Ascending aorta (tissue), 2 donors: ENCODE measurements around the gene RAD51B. TPM values are rescaled to one million over a fixed set of nuclear protein-coding genes. Genes with fewer than 3 reads are reported as not detected.

Experiments
- DNase-seq, 2 donors: peaks; one replicate each; pipeline ENCODE4 v3.0.0-alpha.2; 2019; ENCODE audit warnings: low spot score in 2 of 2
- H3K27ac ChIP-seq, 2 donors: fragments of 200-600 bp; sonication (generic); one replicate each; pipeline ENCODE4 v1.5.1; 2016 to 2017; ENCODE audit warnings: mild to moderate bottlenecking in 1 of 2
- H3K27me3 ChIP-seq: fragments of 200-600 bp; sonication (generic); one replicate; pipeline ENCODE4 v1.5.1; 2017
- H3K36me3 ChIP-seq, 2 donors: fragments of 200-600 bp; sonication (generic); one replicate each; pipeline ENCODE4 v1.5.1; 2016
- H3K4me1 ChIP-seq, 2 donors: fragments of 200-600 bp; sonication (generic); one replicate each; pipeline ENCODE4 v1.5.1; 2016 to 2017; ENCODE audit warnings: mild to moderate bottlenecking in 1 of 2
- H3K4me3 ChIP-seq, 2 donors: fragments of 200-600 bp; sonication (generic); one replicate each; pipeline ENCODE4 v1.5.1; 2016 to 2017; ENCODE audit warnings: mild to moderate bottlenecking in 1 of 2
- H3K9me3 ChIP-seq, 2 donors: fragments of 200-600 bp; sonication (generic); one replicate each; pipeline ENCODE4 v1.5.1; 2016
- CTCF ChIP-seq, 3 experiments: fragments of 200-600 bp in 2 of 3; fragments of 450-650 bp in 1 of 3; sonication (generic) in 2 of 3; IDR thresholded peaks; one replicate each; pipeline ENCODE4 v1.5.1; 2016 to 2019; ENCODE audit warnings: antibody characterized with exemption in 3 of 3, mild to moderate bottlenecking in 1 of 3, moderate library complexity in 1 of 3
- intact Hi-C: fragments of 100-400 bp; cut with DNase I; formaldehyde crosslinking; loops from one replicate; pipeline ENCODE4 v1.15.1; 2023
- total RNA-seq: library from RNA; depleted of rRNA; stranded (reverse); fragments of >200 nt; gene quantifications from one replicate; pipeline ENCODE4 v1.1.0, GENCODE V29; 2016

The RAD51B gene
- total RNA-seq, 1 donor from 2014 or later = not detected

GRCh38 chr14:68666899-68667298 is 847.3 kb downstream of the RAD51B start:
- Histone ChIP-seq H3K27ac (peak overlapping the region; percentile 63), H3K4me1 (peaks cover 11 to 61% of the 10 kb centered on the region in 2 donors), H3K4me3 (no peak overlapping the region), H3K27me3 (no peaks in the 10 kb centered on the region), H3K9me3 (no peaks in the 10 kb centered on the region), H3K36me3 (no peaks in the 10 kb centered on the region)
- intact Hi-C loops = no loop called here
- peak in 1 of 2 donors; percentile 25 for DNase-seq
- no peak for TF ChIP-seq CTCF (IDR thresholded peaks at IDR 0.05)

GRCh38 chr14:68667313-68667791 is 847.8 kb downstream of the RAD51B start:
- peak overlapping the region; percentile 63 for H3K27ac ChIP-seq
- no peak overlapping the region for H3K4me3 ChIP-seq
- H3K27me3 ChIP-seq = no peaks in the 10 kb centered on the region
- no peaks in the 10 kb centered on the region for H3K9me3 ChIP-seq
- peaks cover 11 to 65% of the 10 kb centered on the region in 2 donors for H3K4me1 ChIP-seq
- H3K36me3 ChIP-seq = no peaks in the 10 kb centered on the region
- peak in 1 of 2 donors; percentile 12 for DNase-seq
- intact Hi-C loops = no loop called here
- no peak for TF ChIP-seq CTCF (IDR thresholded peaks at IDR 0.05)

DNA sequence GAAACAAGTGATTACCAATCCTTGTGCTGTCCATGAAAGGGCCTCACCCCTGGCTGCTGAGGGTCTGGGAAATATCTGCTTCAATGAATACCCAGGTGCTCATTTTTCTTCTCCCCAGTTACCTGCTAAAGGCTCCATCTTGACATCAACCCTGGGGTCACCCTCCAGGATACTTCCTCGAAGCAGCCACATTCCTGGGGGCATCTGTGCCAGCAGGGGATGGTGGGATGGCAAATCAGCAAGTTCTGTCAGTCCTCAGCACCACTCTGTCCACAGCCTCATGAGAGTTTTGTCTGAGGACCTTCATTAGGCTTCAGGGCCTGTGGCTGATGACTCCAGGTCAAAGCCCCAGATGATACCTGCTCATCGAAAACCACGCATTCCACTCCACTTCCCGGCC is 848.4 kb downstream of the RAD51B start:
- intact Hi-C loops = no loop called here
- no peaks in the 10 kb centered on the region for H3K27me3 ChIP-seq
- peak overlapping the region; percentile 63 for H3K27ac ChIP-seq
- peaks cover 11 to 71% of the 10 kb centered on the region in 2 donors for H3K4me1 ChIP-seq
- no peak for TF ChIP-seq CTCF (IDR thresholded peaks at IDR 0.05)
- peak in 1 of 2 donors; percentile 43 for DNase-seq
- H3K9me3 ChIP-seq = no peaks in the 10 kb centered on the region
- H3K4me3 ChIP-seq = no peak overlapping the region
- H3K36me3 ChIP-seq = no peaks in the 10 kb centered on the region

- Histone ChIP-seq H3K36me3 (no peaks in the 10 kb centered on the region), H3K4me1 (peaks cover 11 to 71% of the 10 kb centered on the region in 2 donors), H3K9me3 (no peaks in the 10 kb centered on the region), H3K4me3 (no peak overlapping the region), H3K27me3 (no peaks in the 10 kb centered on the region), H3K27ac (peak overlapping the region; percentile 63 to 64)
- peak in 1 of 2 donors; percentile 42 for DNase-seq
- intact Hi-C loops = no loop called here
- no peak for TF ChIP-seq CTCF (IDR thresholded peaks at IDR 0.05)
Observed at GRCh38 chr14:68668531-68668930, 849.0 kb downstream of the RAD51B start.

DNA sequence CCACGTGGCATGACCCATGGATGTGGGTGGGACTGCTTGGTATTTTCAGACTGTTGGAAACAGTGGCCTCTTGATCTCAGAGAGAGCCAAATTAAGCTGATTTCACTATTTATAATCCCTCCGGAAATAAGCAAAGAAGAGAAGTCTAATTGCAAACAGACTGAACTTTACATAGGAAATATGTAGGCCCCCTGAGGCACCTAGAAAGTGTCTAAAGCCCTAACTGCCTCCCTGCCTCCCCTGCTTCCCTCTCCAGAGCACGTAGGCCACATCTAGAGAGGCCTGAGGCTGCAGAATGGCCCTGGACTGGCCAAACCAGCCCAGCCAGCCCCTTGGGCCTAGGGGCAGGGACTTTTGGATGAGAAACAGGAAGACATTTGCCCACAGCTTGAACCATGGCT is 849.5 kb downstream of the RAD51B start:
- H3K9me3 ChIP-seq = no peaks in the 10 kb centered on the region
- peaks cover 11 to 66% of the 10 kb centered on the region in 2 donors for H3K4me1 ChIP-seq
- TF ChIP-seq CTCF (IDR thresholded peaks at IDR 0.05) = no peak
- no peaks in the 10 kb centered on the region for H3K27me3 ChIP-seq
- intact Hi-C loops = no loop called here
- peak in 1 of 2 donors; percentile 44 for DNase-seq
- H3K36me3 ChIP-seq = no peaks in the 10 kb centered on the region
- no peak overlapping the region for H3K4me3 ChIP-seq
- H3K27ac ChIP-seq = peak overlapping the region; percentile 47 to 64
